HepG2 (cell line): ENCODE results near the gene CCDC201. TPM values are rescaled to one million over a fixed set of nuclear protein-coding genes. Genes with fewer than 3 reads are reported as not detected.

ENCODE experiments used
- ATF7-NPFF ChIP-seq: sonication (generic); formaldehyde crosslinking; IDR thresholded peaks from 2 replicates; pipeline ENCODE4 v1.8.1; 2023; ENCODE audit warnings: mild to moderate bottlenecking, low read depth, missing genetic modification reagents, moderate library complexity
- CBFB ChIP-seq: sonication (generic); formaldehyde crosslinking; IDR thresholded peaks from 2 replicates; pipeline ENCODE4 v1.4.0; 2020; ENCODE audit warnings: missing genetic modification reagents
- HNRNPH1 ChIP-seq: fragments of 200-400 bp; formaldehyde crosslinking; optimal IDR thresholded peaks from 2 replicates; pipeline ENCODE3; 2017; ENCODE audit warnings: mild to moderate bottlenecking, low read depth, low read length
- MXD4 ChIP-seq: IDR thresholded peaks from 2 replicates; pipeline ENCODE4 v1.6.1; 2016; ENCODE audit warnings: mild to moderate bottlenecking, missing biosample characterization, missing genetic modification reagents
- NFE2 ChIP-seq: sonication (generic); formaldehyde crosslinking; IDR thresholded peaks from 2 replicates; pipeline ENCODE4 v1.4.0; 2020; ENCODE audit warnings: missing genetic modification reagents
- NRL ChIP-seq: sonication (generic); formaldehyde crosslinking; IDR thresholded peaks from 2 replicates; pipeline ENCODE4 v1.5.0; 2020; ENCODE audit warnings: missing genetic modification reagents, mild to moderate bottlenecking, moderate library complexity, borderline replicate concordance
- ONECUT2 ChIP-seq: sonication (generic); formaldehyde crosslinking; IDR thresholded peaks from 2 replicates; pipeline ENCODE4 v1.4.0; 2020; ENCODE audit warnings: missing genetic modification reagents
- PRPF4 ChIP-seq: fragments of 200-400 bp; formaldehyde crosslinking; IDR thresholded peaks from 2 replicates; pipeline ENCODE4 v1.6.1; 2016; ENCODE audit warnings: low read length, low read depth; ENCODE audit not compliant: poor library complexity, severe bottlenecking
- SMC3 ChIP-seq: IDR thresholded peaks from 2 replicates; pipeline ENCODE4 v1.6.1; 2011; ENCODE audit warnings: low read length, improper control_type of control experiment
- YY1 ChIP-seq: IDR thresholded peaks from 2 replicates; pipeline ENCODE4 v1.6.1; 2011; ENCODE audit warnings: low read length, low read depth, moderate library complexity, mild to moderate bottlenecking; ENCODE audit not compliant: insufficient read depth, insufficient replicate concordance
- ZBTB42 ChIP-seq: sonication (generic); formaldehyde crosslinking; IDR thresholded peaks from 2 replicates; pipeline ENCODE4 v1.5.0; 2020; ENCODE audit warnings: mild to moderate bottlenecking, missing genetic modification reagents
- ZBTB44 ChIP-seq: sonication (generic); formaldehyde crosslinking; IDR thresholded peaks from 2 replicates; pipeline ENCODE4 v1.4.0; 2020; ENCODE audit warnings: missing genetic modification reagents
- ZNF20 ChIP-seq: sonication (generic); formaldehyde crosslinking; IDR thresholded peaks from 2 replicates; pipeline ENCODE4 v1.4.0; 2020; ENCODE audit warnings: mild to moderate bottlenecking, moderate library complexity, missing genetic modification reagents
- ZNF230 ChIP-seq: sonication (generic); formaldehyde crosslinking; IDR thresholded peaks from 2 replicates; pipeline ENCODE4 v1.4.0; 2020; ENCODE audit warnings: mild to moderate bottlenecking, missing genetic modification reagents
- ZNF333 ChIP-seq: sonication (generic); formaldehyde crosslinking; IDR thresholded peaks from 2 replicates; pipeline ENCODE4 v1.4.0; 2020; ENCODE audit warnings: mild to moderate bottlenecking, missing genetic modification reagents, borderline replicate concordance
- ZNF33B ChIP-seq: sonication (generic); formaldehyde crosslinking; IDR thresholded peaks from 2 replicates; pipeline ENCODE4 v1.5.1; 2020; ENCODE audit warnings: mild to moderate bottlenecking, missing genetic modification reagents
- ZNF407 ChIP-seq: sonication (generic); formaldehyde crosslinking; IDR thresholded peaks from one replicate; pipeline ENCODE4 v1.5.1; 2020; ENCODE audit warnings: mild to moderate bottlenecking, missing genetic modification reagents; ENCODE audit errors: not compliant biosample characterization
- ZNF577 ChIP-seq: sonication (generic); formaldehyde crosslinking; IDR thresholded peaks from 2 replicates; pipeline ENCODE4 v1.4.0; 2020; ENCODE audit warnings: mild to moderate bottlenecking, low read depth, missing genetic modification reagents, borderline replicate concordance
- ZNF605 ChIP-seq: sonication (generic); formaldehyde crosslinking; IDR thresholded peaks from 2 replicates; pipeline ENCODE4 v1.8.0; 2022; ENCODE audit warnings: mild to moderate bottlenecking, missing genetic modification reagents
- ZSCAN21 ChIP-seq: sonication (generic); formaldehyde crosslinking; IDR thresholded peaks from 2 replicates; pipeline ENCODE4 v1.8.0; 2022; ENCODE audit warnings: mild to moderate bottlenecking, missing genetic modification reagents, moderate library complexity, borderline replicate concordance
- polyA plus RNA-seq, 8 experiments: library from polyadenylated mRNA; depleted of rRNA in 3 of 8; stranded (reverse) in 7 of 8; unstranded in 1 of 8; fragments of >200 nt; fragmentation: Illumina TruSeq in 4 of 8; extraction: Trizol in 4 of 8; gene quantifications; 2 replicates each; pipeline versions ENCODE4 v1.2.1 to v1.2.3, GENCODE V29; 2011 to 2016; ENCODE audit warnings: low read depth in 4 of 8, missing spikeins in 1 of 8, mixed read lengths in 1 of 8; ENCODE audit not compliant: insufficient read depth in 1 of 8
- total RNA-seq, 5 experiments: library from RNA; depleted of rRNA; stranded (reverse); fragments of >200 nt; fragmentation: Illumina TruSeq; extraction: Trizol; gene quantifications; 2 replicates each; pipeline ENCODE4 v1.2.3, GENCODE V29; 2016; ENCODE audit warnings: low read depth in 1 of 5

Gene CCDC201
- total and polyA plus RNA-seq, 2 of the 13 experiments (the other 11 are each of a cell fraction or from before 2014, with no cell fraction given), result 0.92 TPM; not detected in 1

- TF ChIP-seq ZNF407 (CRISPR knock-in tag) (no peak), ONECUT2 (no peak), ZNF20 (CRISPR knock-in tag) (no peak), ZNF230 (no peak), CBFB (CRISPR knock-in tag) (no peak), NRL (CRISPR knock-in tag) (no peak), ZNF605 (CRISPR knock-in tag) (no peak), ZSCAN21 (CRISPR knock-in tag) (0 out of 2 replicates have a peak, but pooled peaks have one; percentile 12), ZNF333 (CRISPR knock-in tag) (0 out of 2 replicates have a peak, but pooled peaks have one; percentile 25), ZNF577 (CRISPR knock-in tag) (no peak), ZNF33B (CRISPR knock-in tag) (no peak), SMC3 (peak; percentile 84), ZBTB44 (CRISPR knock-in tag) (no peak), HNRNPH1 (no peak), YY1 (no peak), PRPF4 (no peak), NFE2 (CRISPR knock-in tag) (no peak), ZBTB42 (CRISPR knock-in tag) (no peak), MXD4 (CRISPR knock-in tag) (no peak), ATF7-NPFF (CRISPR knock-in tag) (no peak)
These were observed 507 bp downstream of the CCDC201 start (continued) for GRCh38 chr7:45872116-45873034.
